Neuronal stem cell (in vitro differentiated cells): ENCODE measurements around the gene NKX2-1.

ENCODE experiments used
- DNase-seq: peaks from one replicate; pipeline ENCODE4 v3.0.0-alpha.2; 2013; ENCODE audit warnings: low spot score
- H2AFZ ChIP-seq: one replicate; pipeline ENCODE4 v1.6.1; 2013; ENCODE audit warnings: mild to moderate bottlenecking, low read length, inconsistent platforms
- H2AK5ac ChIP-seq: 2 replicates; pipeline ENCODE4 v1.6.1; 2013; ENCODE audit warnings: low read depth, mild to moderate bottlenecking, inconsistent platforms, low read length, moderate library complexity, mixed read lengths
- H2BK120ac ChIP-seq: 2 replicates; pipeline ENCODE4 v1.6.1; 2013; ENCODE audit warnings: low read depth, mild to moderate bottlenecking, inconsistent platforms, low read length, moderate library complexity, mixed read lengths
- H2BK12ac ChIP-seq: one replicate; pipeline ENCODE4 v1.6.1; 2013; ENCODE audit warnings: low read length, inconsistent platforms
- H2BK15ac ChIP-seq: 2 replicates; pipeline ENCODE4 v1.6.1; 2013; ENCODE audit warnings: mild to moderate bottlenecking, low read length, inconsistent platforms, mixed read lengths
- H2BK5ac ChIP-seq: one replicate; pipeline ENCODE4 v1.6.1; 2013; ENCODE audit warnings: inconsistent platforms, mild to moderate bottlenecking, low read length, moderate library complexity
- H3K14ac ChIP-seq: one replicate; pipeline ENCODE4 v1.6.1; 2013; ENCODE audit warnings: low read length, inconsistent platforms
- H3K18ac ChIP-seq: 2 replicates; pipeline ENCODE4 v1.6.1; 2013; ENCODE audit warnings: low read length, inconsistent platforms
- H3K23ac ChIP-seq: 2 replicates; pipeline ENCODE4 v1.6.1; 2013; ENCODE audit warnings: low read depth, mild to moderate bottlenecking, mixed read lengths, low read length, inconsistent platforms; ENCODE audit not compliant: poor library complexity
- H3K27ac ChIP-seq: replicated peaks from 3 replicates; pipeline ENCODE4 v1.5.1; 2013; ENCODE audit warnings: low read length, inconsistent platforms
- H3K27me3 ChIP-seq, 3 experiments: 2 replicates each; pipeline ENCODE4 v1.6.1; 2013; ENCODE audit warnings: low read length in 3 of 3, mild to moderate bottlenecking in 2 of 3, inconsistent platforms in 1 of 3, low read depth in 1 of 3, mixed read lengths in 1 of 3, moderate library complexity in 1 of 3; ENCODE audit not compliant: control insufficient read depth in 3 of 3, insufficient read depth in 3 of 3
- H3K36me3 ChIP-seq, 2 donors: replicated peaks in 1 of 2; 2 replicates each; pipeline ENCODE4 v1.6.1; 2013; ENCODE audit warnings: low read length in 2 of 2; ENCODE audit not compliant: control insufficient read depth in 2 of 2, insufficient read depth in 2 of 2
- H3K4ac ChIP-seq: 2 replicates; pipeline ENCODE4 v1.6.1; 2013; ENCODE audit warnings: inconsistent platforms, mild to moderate bottlenecking, low read length, moderate library complexity
- H3K4me1 ChIP-seq, 2 donors: 1 replicate in 1 of 2; 2 replicates in 1 of 2; pipeline ENCODE4 v1.6.1; 2013; ENCODE audit warnings: low read length in 2 of 2, low read depth in 1 of 2; ENCODE audit not compliant: control insufficient read depth in 2 of 2, insufficient read depth in 1 of 2
- H3K4me2 ChIP-seq: one replicate; pipeline ENCODE4 v1.6.1; 2013; ENCODE audit warnings: mild to moderate bottlenecking, low read length, inconsistent platforms; ENCODE audit not compliant: insufficient read depth, poor library complexity, severe bottlenecking
- H3K4me3 ChIP-seq, 2 donors: 2 replicates each; pipeline ENCODE4 v1.5.1; 2013; ENCODE audit warnings: low read length in 2 of 2, mild to moderate bottlenecking in 2 of 2, inconsistent platforms in 1 of 2, moderate library complexity in 1 of 2
- H3K79me1 ChIP-seq: one replicate; pipeline ENCODE4 v1.6.1; 2013; ENCODE audit warnings: low read depth, mild to moderate bottlenecking, inconsistent platforms, low read length, moderate library complexity
- H3K9ac ChIP-seq: one replicate; pipeline ENCODE4 v1.6.1; 2013; ENCODE audit warnings: mild to moderate bottlenecking, low read depth, low read length, inconsistent platforms; ENCODE audit not compliant: poor library complexity
- H3K9me3 ChIP-seq, 2 donors: replicated peaks in 1 of 2; 2 replicates each; pipeline versions ENCODE3 to v1.6.1; 2013; ENCODE audit warnings: low read length in 2 of 2, mild to moderate bottlenecking in 2 of 2, inconsistent platforms in 1 of 2, low read depth in 1 of 2, mixed read lengths in 1 of 2, moderate library complexity in 1 of 2; ENCODE audit not compliant: control insufficient read depth in 2 of 2, insufficient read depth in 1 of 2
- H4K8ac ChIP-seq: one replicate; pipeline ENCODE4 v1.6.1; 2013; ENCODE audit warnings: low read depth, mild to moderate bottlenecking, inconsistent platforms, low read length, moderate library complexity
- H4K91ac ChIP-seq: one replicate; pipeline ENCODE4 v1.6.1; 2013; ENCODE audit warnings: low read length, low read depth, mild to moderate bottlenecking, inconsistent platforms; ENCODE audit not compliant: poor library complexity
- WGBS, 2 donors: extraction: QIAGEN DNeasy Blood & Tissue Kit; methylation state at CpG; one replicate each; pipeline ENCODE4 v1.1.7; 2013; ENCODE audit warnings: missing lambda C conversion rate in 2 of 2, mixed read lengths in 1 of 2; ENCODE audit not compliant: insufficient read length in 2 of 2, insufficient replicate concordance in 1 of 2; ENCODE audit errors: extremely low coverage in 2 of 2; 5-methylcytosine and 5-hydroxymethylcytosine counted together

The NKX2-1 gene

DNA sequence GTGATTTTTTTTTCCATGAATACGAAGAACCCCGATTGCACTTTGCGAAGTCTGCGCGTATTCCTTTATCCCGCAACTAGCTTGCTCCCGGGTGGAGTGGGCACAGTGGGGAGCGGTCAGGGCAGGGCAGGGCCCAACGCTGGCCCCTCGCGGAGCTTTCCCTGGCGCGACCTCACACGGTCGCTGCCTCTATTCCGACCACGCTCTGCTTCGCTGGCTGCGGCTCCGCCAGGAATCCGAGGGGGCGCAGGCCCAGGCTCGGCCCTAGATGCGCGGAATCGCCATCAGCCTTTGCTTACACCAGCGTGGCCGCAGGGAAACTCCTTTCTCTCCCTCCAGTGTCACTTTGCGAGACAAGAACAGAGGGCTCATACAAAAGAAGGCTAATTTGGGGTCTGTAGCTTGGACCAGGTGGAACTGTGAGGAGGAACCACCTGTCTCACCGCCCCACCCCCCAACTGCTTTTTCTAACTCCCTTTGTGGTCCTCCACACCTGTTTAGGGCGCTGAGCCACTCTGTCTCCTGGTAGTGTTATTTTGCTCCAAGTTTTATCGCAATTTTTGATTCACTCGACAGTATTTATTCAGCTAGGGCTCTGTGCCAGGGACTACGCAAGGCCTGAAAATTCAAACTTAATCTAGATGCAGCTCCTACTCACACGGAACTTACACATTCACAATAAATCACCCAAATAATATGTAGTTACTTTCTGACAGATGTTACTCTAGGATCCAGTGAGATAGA, 3.1 kb upstream of the NKX2-1 start:
- Histone ChIP-seq H4K8ac (no peak overlapping the region), H3K4ac (no peak overlapping the region), H3K79me1 (no peaks in the 10 kb centered on the region), H3K4me3 (no peak overlapping the region), H3K14ac (no peak overlapping the region), H2BK5ac (no peak overlapping the region), H3K27ac (no peak overlapping the region), H3K36me3 (no peaks in the 10 kb centered on the region), H4K91ac (no peak overlapping the region), H2BK120ac (no peak overlapping the region), H3K18ac (no peak overlapping the region), H3K23ac (no peak overlapping the region), H3K4me1 (peaks cover 0 to 19% of the 10 kb centered on the region in 2 donors), H2AK5ac (no peak overlapping the region), H3K4me2 (peak overlapping the region; percentile 28), H2AFZ (no peak overlapping the region), H2BK15ac (no peak overlapping the region), H3K27me3 (peaks cover 64 to 100% (median 99%) of the 10 kb centered on the region in 3 experiments), H2BK12ac (no peak overlapping the region), H3K9ac (no peak overlapping the region), H3K9me3 (no peaks in the 10 kb centered on the region)
- no peak for DNase-seq
- no CpG with 5 or more reads among the region's 35 CpGs for WGBS, 2 donors

DNA sequence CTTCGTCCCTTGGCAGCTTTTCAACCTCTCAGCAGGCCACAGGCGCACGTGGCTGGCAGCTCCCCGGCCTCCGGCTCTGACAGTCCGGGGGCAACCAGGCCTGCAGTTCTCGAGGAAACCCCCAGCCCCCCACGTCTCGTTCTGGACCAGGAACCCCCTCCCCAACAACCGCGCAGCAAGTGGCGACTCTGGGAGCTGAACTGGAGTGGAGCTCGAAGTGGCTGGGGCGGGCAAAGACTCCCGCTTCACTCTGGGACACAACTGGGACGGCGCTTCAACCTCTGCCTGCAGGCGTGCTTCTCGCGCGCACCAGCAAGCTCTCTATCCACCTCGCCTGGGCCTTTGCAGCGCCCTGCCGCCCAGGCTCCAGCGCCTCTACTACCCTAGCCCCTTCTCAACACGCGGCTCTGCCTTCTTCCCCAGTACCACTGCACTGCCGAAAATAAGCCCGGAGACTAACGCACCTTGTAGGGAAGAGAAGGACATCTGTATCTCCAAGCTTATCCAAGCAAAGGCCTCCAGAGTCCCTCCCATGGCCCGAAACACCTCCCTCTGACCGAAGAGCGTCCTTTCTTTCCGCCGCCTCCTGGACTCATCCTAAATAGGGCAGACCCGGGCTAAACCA, 2.4 kb upstream of the NKX2-1 start:
- Histone ChIP-seq H3K9me3 (no peaks in the 10 kb centered on the region), H4K8ac (no peak overlapping the region), H3K18ac (peak overlapping the region; percentile 58), H2BK12ac (no peak overlapping the region), H3K9ac (peak overlapping the region; percentile 14), H3K79me1 (no peaks in the 10 kb centered on the region), H3K4me3 (no peak overlapping the region), H3K4me2 (peak overlapping the region; percentile 28), H4K91ac (no peak overlapping the region), H2BK5ac (no peak overlapping the region), H3K36me3 (no peaks in the 10 kb centered on the region), H2AK5ac (peak overlapping the region; percentile 47), H3K27me3 (peaks cover 70 to 100% (median 99%) of the 10 kb centered on the region in 3 experiments), H3K23ac (peak overlapping the region; percentile 71), H3K27ac (no peak overlapping the region), H2AFZ (peak overlapping the region; percentile 22), H3K4me1 (peaks cover 0 to 19% of the 10 kb centered on the region in 2 donors), H2BK15ac (peak overlapping the region; percentile 43), H2BK120ac (no peak overlapping the region), H3K14ac (no peak overlapping the region), H3K4ac (no peak overlapping the region)
- DNase-seq, result peak; percentile 48
- no CpG with 5 or more reads among the region's 36 CpGs for WGBS, 2 donors

- Histone ChIP-seq H3K9ac (no peak overlapping the region), H3K14ac (peak overlapping the region; percentile 63), H3K79me1 (no peaks in the 10 kb centered on the region), H2BK120ac (no peak overlapping the region), H3K4me1 (peaks cover 0 to 19% of the 10 kb centered on the region in 2 donors), H4K91ac (no peak overlapping the region), H2AFZ (no peak overlapping the region), H3K23ac (no peak overlapping the region), H3K18ac (peak overlapping the region; percentile 60), H3K36me3 (no peaks in the 10 kb centered on the region), H3K4me3 (no peak overlapping the region), H2AK5ac (peak overlapping the region; percentile 48), H3K4ac (no peak overlapping the region), H2BK12ac (no peak overlapping the region), H2BK5ac (no peak overlapping the region), H2BK15ac (peak overlapping the region; percentile 43), H3K27ac (no peak overlapping the region), H3K27me3 (peaks cover 77 to 100% (median 99%) of the 10 kb centered on the region in 3 experiments), H4K8ac (no peak overlapping the region), H3K9me3 (no peaks in the 10 kb centered on the region), H3K4me2 (no peak overlapping the region)
- DNase-seq, result peak; percentile 35
- no CpG with 5 or more reads among the region's 35 CpGs for WGBS, 2 donors
Measured at GRCh38 chr14:36521598-36522345, 1.7 kb upstream of the NKX2-1 start.
